Left lung (tissue), 10 donors: Measurements from ENCODE around the gene HPS6. TPM values are rescaled to one million over a fixed set of nuclear protein-coding genes. Genes with fewer than 3 reads are reported as not detected.
A peak's percentile ranks its signal among the peaks of the same experiment; 100 is the strongest.

Source experiments
- ATAC-seq: fragments of 200-7000 bp; cut with Tn5 transposase; one replicate; pipeline ENCODE4 v1.9.1; 2020; ENCODE audit warnings: moderate library complexity
- DNase-seq, 4 donors: peaks; one replicate each; pipeline ENCODE4 v3.0.0-alpha.2; 2013 to 2020
- H3K27ac ChIP-seq, 2 donors: fragments of 200-600 bp; sonication (generic) in 1 of 2; one replicate each; pipeline versions ENCODE4 v1.5.0 to v1.8.0; 2020 to 2021
- H3K27me3 ChIP-seq, 2 donors: fragments of 200-600 bp; sonication (generic) in 1 of 2; one replicate each; pipeline versions ENCODE4 v1.5.0 to v1.8.0; 2020 to 2021
- H3K36me3 ChIP-seq, 2 donors: fragments of 200-600 bp; sonication (generic) in 1 of 2; one replicate each; pipeline versions ENCODE4 v1.5.0 to v1.8.0; 2020 to 2021
- H3K4me1 ChIP-seq, 2 donors: fragments of 200-600 bp; one replicate each; pipeline ENCODE4 v1.8.0; 2021
- H3K4me3 ChIP-seq, 2 donors: fragments of 200-600 bp; sonication (generic) in 1 of 2; one replicate each; pipeline versions ENCODE4 v1.5.0 to v1.8.0; 2020 to 2021; ENCODE audit warnings: mild to moderate bottlenecking in 1 of 2
- H3K9me3 ChIP-seq, 2 donors: fragments of 200-600 bp; sonication (generic) in 1 of 2; one replicate each; pipeline versions ENCODE4 v1.5.0 to v1.8.0; 2020 to 2021
- CTCF ChIP-seq, 2 donors: fragments of 200-600 bp; sonication (generic) in 1 of 2; IDR thresholded peaks; one replicate each; pipeline versions ENCODE4 v1.5.0 to v1.8.0; 2021; ENCODE audit warnings: antibody characterized with exemption in 2 of 2
- intact Hi-C, 2 donors: fragments of 100-400 bp; cut with DNase I; formaldehyde crosslinking; loops; one replicate each; pipeline versions ENCODE4 v1.11.2 to v1.14.2; 2022
- polyA plus RNA-seq, 6 donors: library from polyadenylated mRNA; unstranded; fragments of 120-200 nt; gene quantifications; one replicate each; pipeline ENCODE4 v1.2.1, GENCODE V29; 2013; ENCODE audit not compliant: insufficient read length in 6 of 6
- total RNA-seq, 2 donors: library from RNA; stranded (reverse); fragmentation: NEBNext Ultra II Directional; extraction: Animal tissue kit (Norgen Biotek cat#: 25700); gene quantifications; one replicate each; pipeline ENCODE4 v1.2.1, GENCODE V29; 2021
- donor health status: DM: no; HTN: yes; CAD: no.
- donor health status: DM: no; HTN: no; CAD: no.

HPS6 gene
- total and polyA plus RNA-seq, 8 donors, result 7.6 to 21.0 (median 11.7) TPM

GRCh38 chr10:102116656-102117055 is 51.5 kb downstream of the HPS6 start:
- intact Hi-C loops, result no loop called here
- H3K4me3 ChIP-seq, result no peak overlapping the region
- peaks cover 62 to 76% of the 10 kb centered on the region in 2 donors for H3K4me1 ChIP-seq
- TF ChIP-seq CTCF (IDR thresholded peaks at IDR 0.05), result no peak
- DNase-seq (no peak), ATAC-seq (no peak)
- H3K9me3 ChIP-seq, result no peaks in the 10 kb centered on the region
- no peaks in the 10 kb centered on the region for H3K36me3 ChIP-seq
- no peaks in the 10 kb centered on the region for H3K27me3 ChIP-seq
- H3K27ac ChIP-seq, result peak overlapping the region; percentile 93 to 95

Other genes with a start within 250 kb of the HPS6 start
- gene OGA, start 246.9 kb upstream of the HPS6 start, total RNA-seq, result 10 to 100 TPM; 72.6 to 87.0 TPM
- gene OGA, start 246.9 kb upstream of the HPS6 start, polyA plus RNA-seq, result 100 to 1,000 TPM; 224 to 288 (median 245) TPM
- gene KCNIP2, start 221.5 kb upstream of the HPS6 start, total RNA-seq, result 1 to 10 TPM; 2.2 to 2.3 TPM
- 1 to 10 TPM; 5.3 to 9.0 (median 8.4) TPM for gene KCNIP2, start 221.5 kb upstream of the HPS6 start, polyA plus RNA-seq
- 10 to 100 TPM; 24.0 to 26.2 TPM for gene ARMH3, start 9.2 kb upstream of the HPS6 start, total RNA-seq
- gene ARMH3, start 9.2 kb upstream of the HPS6 start, polyA plus RNA-seq, result 10 to 100 TPM; 19.4 to 23.6 (median 23.1) TPM
- gene LDB1, start 55.0 kb downstream of the HPS6 start, total RNA-seq, result 10 to 100 TPM; 40.3 to 51.0 TPM
- gene LDB1, start 55.0 kb downstream of the HPS6 start, polyA plus RNA-seq, result 100 to 1,000 TPM; 151 to 178 (median 156) TPM
- 10 to 100 TPM; 27.8 to 41.8 TPM for gene PPRC1, start 67.7 kb downstream of the HPS6 start, total RNA-seq
- gene PPRC1, start 67.7 kb downstream of the HPS6 start, polyA plus RNA-seq, result 10 to 100 TPM; 33.8 to 52.9 (median 43.0) TPM
- 10 to 100 TPM; 34.1 to 55.3 TPM for gene NOLC1, start 87.0 kb downstream of the HPS6 start, total RNA-seq
- 10 to 100 TPM; 72.8 to 95.7 (median 83.4) TPM for gene NOLC1, start 87.0 kb downstream of the HPS6 start, polyA plus RNA-seq
- gene ELOVL3, start 160.9 kb downstream of the HPS6 start, total RNA-seq, result under 1 TPM; 0.58 to 0.65 TPM
- gene ELOVL3, start 160.9 kb downstream of the HPS6 start, polyA plus RNA-seq, result under 1 TPM; 0.12 to 0.92 (median 0.52) TPM
- under 1 TPM in 1 of 2 donors, not detected in 1; 0.29 TPM for gene PITX3, start 176.2 kb downstream of the HPS6 start, total RNA-seq
- 1 to 10 TPM in 1 of 6 donors, under 1 TPM in 5; 0.28 to 1.4 (median 0.34) TPM for gene PITX3, start 176.2 kb downstream of the HPS6 start, polyA plus RNA-seq
- 10 to 100 TPM; 48.7 to 53.4 TPM for gene GBF1, start 180.2 kb downstream of the HPS6 start, total RNA-seq
- 10 to 100 TPM; 44.7 to 57.2 (median 46.2) TPM for gene GBF1, start 180.2 kb downstream of the HPS6 start, polyA plus RNA-seq